Measurements from ENCODE around the gene SYT17.

Gene SYT17

GRCh38 chr16:19139436-19140091 is 28.5 kb upstream of the SYT17 start:
- DNase-seq = no peak

- no peak for DNase-seq
These were observed 27.6 kb upstream of the SYT17 start for GRCh38 chr16:19140396-19140795.

GRCh38 chr16:19142939-19143598 is 25.0 kb upstream of the SYT17 start:
- no peak for DNase-seq

- no peak for DNase-seq
These were observed 24.5 kb upstream of the SYT17 start for GRCh38 chr16:19143599-19143956.

- DNase-seq = no peak
These were observed 23.0 kb upstream of the SYT17 start for GRCh38 chr16:19145010-19145409.

- no peak for DNase-seq
These were observed 20.9 kb upstream of the SYT17 start for GRCh38 chr16:19147126-19147525.

- DNase-seq = no peak
These were observed 20.4 kb upstream of the SYT17 start for GRCh38 chr16:19147627-19148026.

- DNase-seq = no peak
These were observed 19.9 kb upstream of the SYT17 start for GRCh38 chr16:19148189-19148588.

GRCh38 chr16:19151310-19151709 is 16.7 kb upstream of the SYT17 start:
- DNase-seq = no peak

- DNase-seq = no peak
These were observed 16.0 kb upstream of the SYT17 start for GRCh38 chr16:19152042-19152441.

- DNase-seq = peak in 1 of 2 experiments; percentile 5
These were observed 14.2 kb upstream of the SYT17 start for GRCh38 chr16:19153876-19154275.

GRCh38 chr16:19162085-19162484 is 6.0 kb upstream of the SYT17 start:
- DNase-seq = no peak

GRCh38 chr16:19163215-19163614 is 4.8 kb upstream of the SYT17 start:
- no peak for DNase-seq

GRCh38 chr16:19164285-19164684 is 3.8 kb upstream of the SYT17 start:
- no peak for DNase-seq

GRCh38 chr16:19165101-19165500 is 2.9 kb upstream of the SYT17 start:
- no peak for DNase-seq

- DNase-seq = no peak
These were observed 1.5 kb upstream of the SYT17 start for GRCh38 chr16:19166500-19166899.

- peak; percentile 50 to 79 for DNase-seq
These were observed 486 bp downstream of the SYT17 start for GRCh38 chr16:19168371-19169081.

GRCh38 chr16:19169082-19169639 is 1.1 kb downstream of the SYT17 start:
- DNase-seq = peak in 1 of 2 experiments; percentile 5

GRCh38 chr16:19170043-19170655 is 2.1 kb downstream of the SYT17 start:
- DNase-seq = no peak

- DNase-seq = no peak
These were observed 4.2 kb downstream of the SYT17 start for GRCh38 chr16:19172098-19172780.

- no peak for DNase-seq
These were observed 5.0 kb downstream of the SYT17 start for GRCh38 chr16:19173059-19173458.

GRCh38 chr16:19173649-19174383 is 5.8 kb downstream of the SYT17 start:
- no peak for DNase-seq
